ENCODE measurements around the gene MSANTD2.

GRCh38 chr11:124753205-124753604 is 47.0 kb downstream of the MSANTD2 start:
- no peak for TF ChIP-seq EZH2 (IDR thresholded peaks at IDR 0.05; ENCODE audit: borderline replicate concordance, low read length)
- TF ChIP-seq CTCF (IDR thresholded peaks at IDR 0.05; ENCODE audit: low read length), result no peak

All from OCI-LY1 (cell line).